GM12874 (cell line): Measurements from ENCODE around the gene PSTPIP1.

ENCODE experiments used
- TF ChIP-seq, protein P1 (sequence below): IDR thresholded peaks from 2 replicates; pipeline ENCODE4 v1.5.1; 2011; ENCODE audit warnings: low read depth, mild to moderate bottlenecking, control low read depth, low read length, moderate library complexity; ENCODE audit not compliant: insufficient read depth

PSTPIP1 gene

DNA sequence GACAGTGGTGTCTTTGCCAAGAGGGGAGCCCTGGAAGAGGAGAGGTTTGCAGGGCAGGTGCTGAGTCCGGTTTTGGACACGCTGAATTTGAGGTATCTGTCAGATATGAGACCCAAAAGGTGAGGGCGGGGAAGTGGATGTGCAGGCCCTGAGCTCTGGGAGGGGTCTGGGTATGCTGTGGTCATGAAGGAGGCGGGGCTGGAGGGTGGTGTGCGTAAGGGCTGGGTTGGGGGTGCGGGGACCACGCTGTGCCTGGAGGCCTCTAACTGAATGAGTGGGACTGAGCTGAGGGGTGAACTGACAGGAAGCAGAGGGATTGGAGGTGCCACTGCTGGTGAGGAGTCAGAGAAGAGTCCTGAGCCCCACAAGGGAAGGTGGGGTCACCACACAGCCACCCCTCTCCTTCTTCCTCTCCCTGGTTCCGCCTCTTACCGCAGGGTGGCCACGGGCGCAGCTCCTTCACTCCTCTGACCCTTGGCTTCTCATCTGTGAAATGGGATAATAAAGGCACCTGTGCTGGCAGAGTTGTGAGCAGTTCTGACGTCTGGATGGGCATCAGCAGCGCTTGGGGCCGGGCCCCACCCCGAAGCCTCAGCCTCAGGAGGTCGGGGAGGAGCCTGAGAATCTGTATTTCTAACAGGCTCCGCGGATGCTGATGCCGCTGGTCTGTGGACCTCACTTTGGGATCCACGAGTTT is 28.8 kb downstream of the PSTPIP1 start:
- TF ChIP-seq, protein P1, sequence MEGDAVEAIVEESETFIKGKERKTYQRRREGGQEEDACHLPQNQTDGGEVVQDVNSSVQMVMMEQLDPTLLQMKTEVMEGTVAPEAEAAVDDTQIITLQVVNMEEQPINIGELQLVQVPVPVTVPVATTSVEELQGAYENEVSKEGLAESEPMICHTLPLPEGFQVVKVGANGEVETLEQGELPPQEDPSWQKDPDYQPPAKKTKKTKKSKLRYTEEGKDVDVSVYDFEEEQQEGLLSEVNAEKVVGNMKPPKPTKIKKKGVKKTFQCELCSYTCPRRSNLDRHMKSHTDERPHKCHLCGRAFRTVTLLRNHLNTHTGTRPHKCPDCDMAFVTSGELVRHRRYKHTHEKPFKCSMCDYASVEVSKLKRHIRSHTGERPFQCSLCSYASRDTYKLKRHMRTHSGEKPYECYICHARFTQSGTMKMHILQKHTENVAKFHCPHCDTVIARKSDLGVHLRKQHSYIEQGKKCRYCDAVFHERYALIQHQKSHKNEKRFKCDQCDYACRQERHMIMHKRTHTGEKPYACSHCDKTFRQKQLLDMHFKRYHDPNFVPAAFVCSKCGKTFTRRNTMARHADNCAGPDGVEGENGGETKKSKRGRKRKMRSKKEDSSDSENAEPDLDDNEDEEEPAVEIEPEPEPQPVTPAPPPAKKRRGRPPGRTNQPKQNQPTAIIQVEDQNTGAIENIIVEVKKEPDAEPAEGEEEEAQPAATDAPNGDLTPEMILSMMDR, result no peak

- TF ChIP-seq, protein P1, result peak; percentile 88
Measured at GRCh38 chr15:77024273-77025082, 29.6 kb downstream of the PSTPIP1 start.

DNA sequence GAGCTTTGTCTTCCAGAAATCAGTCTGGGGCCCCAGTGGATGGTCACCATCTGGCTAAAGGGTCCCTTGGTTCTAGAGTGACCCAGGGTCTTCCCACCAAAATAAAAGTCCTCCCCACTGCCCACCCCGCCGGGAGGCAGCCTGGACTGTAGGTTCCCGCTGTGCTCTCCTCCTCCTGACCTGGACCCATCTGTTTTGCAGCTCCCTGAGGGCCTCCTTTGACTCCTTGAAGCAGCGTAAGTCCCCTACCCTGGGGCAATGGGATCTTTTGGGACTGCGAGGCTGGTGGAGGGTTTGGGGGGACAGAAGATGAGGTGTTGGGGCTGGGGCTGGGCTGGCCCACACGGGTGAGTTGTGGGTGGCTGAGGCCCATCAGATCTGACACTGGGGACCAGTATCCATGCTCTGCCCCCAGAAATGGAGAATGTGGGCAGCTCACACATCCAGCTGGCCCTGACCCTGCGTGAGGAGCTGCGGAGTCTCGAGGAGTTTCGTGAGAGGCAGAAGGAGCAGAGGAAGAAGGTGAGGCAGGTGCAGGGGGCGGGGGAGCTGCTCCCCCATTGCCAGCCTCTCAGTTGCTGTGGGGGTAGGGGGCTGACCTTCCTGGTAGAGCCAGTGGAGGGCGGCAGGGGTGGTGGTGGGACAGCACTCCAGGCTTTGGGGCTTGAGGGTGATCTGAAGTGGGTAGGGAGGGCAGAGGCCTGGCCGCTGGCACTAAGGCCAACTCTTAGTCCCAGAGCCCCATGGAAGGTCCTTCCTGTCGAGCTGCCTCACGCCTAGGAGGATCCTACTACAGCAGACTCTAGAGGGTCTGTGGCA is 30.4 kb downstream of the PSTPIP1 start:
- TF ChIP-seq, protein P1, result no peak

DNA sequence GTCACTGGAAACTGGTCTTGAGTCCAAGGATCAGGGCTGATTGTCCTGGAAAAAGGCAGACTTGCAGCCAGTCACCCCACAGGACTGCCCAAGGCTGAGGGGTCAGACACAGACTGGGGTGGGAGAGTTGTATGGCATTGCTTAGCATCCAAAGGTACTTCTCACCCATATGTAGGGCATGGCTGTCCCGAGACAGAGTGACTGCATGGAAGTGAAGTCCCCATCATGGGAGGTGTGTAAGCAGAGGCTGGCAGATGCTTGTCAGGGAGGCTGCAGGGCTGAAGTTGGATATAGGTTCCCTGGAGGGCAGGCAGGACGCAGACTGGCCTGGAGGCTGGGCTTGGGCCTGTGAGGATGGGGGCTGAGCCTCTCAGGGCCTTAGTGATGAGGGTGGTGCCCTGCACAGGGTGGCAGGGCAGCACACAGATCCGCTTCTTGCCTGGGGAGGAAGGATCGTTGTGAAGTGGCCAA is 31.1 kb downstream of the PSTPIP1 start:
- TF ChIP-seq, protein P1, result no peak

DNA sequence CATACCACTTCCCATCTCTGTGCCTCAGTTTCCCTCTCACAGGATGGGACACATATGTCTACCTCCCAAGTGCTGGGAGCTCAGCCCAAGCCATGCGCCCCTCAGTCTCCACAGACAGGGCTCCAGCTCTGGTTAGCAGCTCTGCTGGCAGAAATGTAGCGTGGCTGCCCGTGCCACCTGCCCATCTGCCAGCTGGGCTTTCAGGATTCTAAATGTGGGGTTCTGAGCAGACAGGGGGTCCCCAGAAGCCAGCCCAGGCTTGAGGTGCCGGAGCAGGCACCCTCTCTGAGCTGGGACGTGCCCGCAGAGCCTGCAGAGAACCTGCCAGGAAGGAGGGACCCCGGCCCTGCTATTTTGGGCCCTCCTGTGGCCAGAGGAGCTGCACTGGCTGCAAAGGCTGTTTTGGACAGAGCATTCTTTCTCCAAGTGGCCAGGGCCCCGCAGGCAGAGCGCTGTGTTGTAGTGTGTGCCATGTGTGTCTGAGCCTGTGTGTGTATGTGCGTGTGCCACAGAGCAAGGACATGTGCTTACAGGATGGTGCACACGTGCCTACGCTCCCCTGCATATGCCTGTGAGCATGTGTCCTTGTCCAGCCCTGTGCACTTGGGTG is 31.7 kb downstream of the PSTPIP1 start:
- TF ChIP-seq, protein P1, result no peak

DNA sequence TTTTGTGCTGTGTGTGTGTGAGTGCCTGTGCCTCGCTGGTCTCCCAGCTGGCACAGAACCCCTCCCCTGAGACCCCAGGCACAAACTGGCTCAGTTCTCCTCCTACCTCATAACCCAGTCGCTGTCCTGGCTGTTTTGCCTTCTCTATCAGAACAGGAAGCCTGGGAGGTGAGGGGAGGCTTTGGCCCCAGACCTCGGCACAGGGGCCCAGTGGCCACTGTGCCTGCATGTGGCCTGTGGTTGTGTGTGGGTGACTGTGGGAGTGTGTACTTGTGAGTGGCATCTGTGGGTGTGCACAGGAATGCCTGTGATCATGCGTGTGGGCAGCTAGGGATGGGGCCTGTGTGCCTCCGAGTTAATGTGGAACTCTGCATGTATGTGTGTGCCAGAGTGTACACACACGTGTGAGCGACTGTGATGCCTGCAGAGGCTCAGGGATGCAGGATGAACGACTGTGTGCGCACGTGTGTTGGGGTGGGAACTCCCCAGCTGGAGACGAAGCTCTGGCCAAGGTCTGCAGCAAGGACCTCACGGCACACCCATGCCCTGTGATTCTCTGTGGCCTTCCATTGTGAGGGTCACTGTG is 32.3 kb downstream of the PSTPIP1 start:
- TF ChIP-seq, protein P1, result no peak
